ENCODE results near the gene NOSTRIN. TPM values are rescaled to one million over a fixed set of nuclear protein-coding genes. Genes with fewer than 3 reads are reported as not detected.

Gene NOSTRIN
- total and polyA plus RNA-seq, 2 of the 8 experiments (the other 6 are each of a cell fraction or from before 2014, with no cell fraction given) = not detected

GRCh38 chr2:168773128-168773527 lies 29.3 kb upstream of the NOSTRIN start:
- H2BK120ac ChIP-seq (replicated peaks; ENCODE audit: low read depth, low read length) = no peak overlapping the region
- no peaks in the 10 kb centered on the region for H4K20me1 ChIP-seq (replicated peaks in 1 of 2; ENCODE audit: control insufficient read depth in 1 of 2, insufficient read depth in 2 of 2, low read length in 2 of 2)
- H3K36me3 ChIP-seq (ENCODE audit: control insufficient read depth in 2 of 4, insufficient read depth in 4 of 4, low read length in 3 of 4) = peaks cover 0 to 6% (median 3%) of the 10 kb centered on the region in 4 experiments; a peak in 5 of 8 replicates
- H2BK5ac ChIP-seq (ENCODE audit: low read depth, low read length) = no peak overlapping the region
- no peak overlapping the region for H2AK5ac ChIP-seq (ENCODE audit: low read depth, low read length)
- no peaks in the 10 kb centered on the region for H3K27me3 ChIP-seq (replicated peaks in 1 of 4; ENCODE audit: control insufficient read depth in 3 of 4, extremely low read depth in 1 of 4, insufficient read depth in 3 of 4, low read length in 3 of 4)
- ChIA-PET CTCF (ENCODE audit: partially characterized antibody) (interaction anchor here (0.6 to 4.0 kb wide), 17 partner anchors 9 to 605 kb away, joined by 3 to 22 read pairs (median 6); no protein-coding TSS in a partner anchor), POLR2A (ENCODE audit: partially characterized antibody) (interaction anchor here (0.7 kb wide), 1 partner anchor 438 kb away, joined by 3 read pairs; no protein-coding TSS in a partner anchor)
- H3K23ac ChIP-seq (ENCODE audit: insufficient read length) = no peak overlapping the region
- no peak overlapping the region for H4K8ac ChIP-seq (ENCODE audit: extremely low read depth, insufficient read depth, low read length)
- H4K91ac ChIP-seq (replicated peaks; ENCODE audit: insufficient read length, low read length) = no peak overlapping the region
- H4K5ac ChIP-seq (ENCODE audit: insufficient read length, low read depth, low read length) = no peak overlapping the region
- H3K4me1 ChIP-seq (replicated peaks in 1 of 4; ENCODE audit: control insufficient read depth in 3 of 4, insufficient read depth in 4 of 4, low read length in 3 of 4) = no peaks in the 10 kb centered on the region
- no peak overlapping the region for H2BK20ac ChIP-seq (ENCODE audit: low read length)
- H3K23me2 ChIP-seq (ENCODE audit: low read depth, low read length) = no peaks in the 10 kb centered on the region
- H3K79me1 ChIP-seq (ENCODE audit: low read depth, low read length) = no peaks in the 10 kb centered on the region
- no peak overlapping the region for H3K4me3 ChIP-seq (ENCODE audit: extremely low read depth in 1 of 4, insufficient read depth in 2 of 4, low read depth in 3 of 4, low read length in 4 of 4)
- FAIRE-seq (no peak), DNase-seq (ENCODE audit: low read depth in 1 of 2, low spot score in 2 of 2) (no peak)
- H3K9me3 ChIP-seq (ENCODE audit: insufficient read depth in 2 of 2, low read depth in 1 of 2, low read length in 1 of 2) = peaks cover 0 to 4% of the 10 kb centered on the region in 2 experiments; a peak in 1 of 4 replicates
- no peak overlapping the region for H3K18ac ChIP-seq (ENCODE audit: extremely low read depth, low read length)
- H3K56ac ChIP-seq (replicated peaks; ENCODE audit: insufficient read length, low read depth, low read length) = no peak overlapping the region
- no peak overlapping the region for H3K9ac ChIP-seq (replicated peaks in 1 of 4; ENCODE audit: extremely low read depth in 1 of 4, low read depth in 3 of 4, low read length in 3 of 4)
- H3K4ac ChIP-seq (replicated peaks; ENCODE audit: insufficient read length, low read depth, low read length) = no peak overlapping the region
- H3K4me2 ChIP-seq (ENCODE audit: insufficient read depth in 1 of 2, low read depth in 2 of 2, low read length in 2 of 2) = no peak overlapping the region
- H3K27ac ChIP-seq (ENCODE audit: low read depth, low read length) = no peak overlapping the region
- H2BK12ac ChIP-seq (ENCODE audit: low read depth, low read length) = no peak overlapping the region
- WGBS, 2 experiments (ENCODE audit: extremely low coverage in 1 of 2, insufficient coverage in 1 of 2, insufficient read length in 1 of 2, insufficient replicate concordance in 2 of 2, low coverage in 1 of 2, low lambda C conversion rate in 2 of 2, missing lambda C conversion rate in 1 of 2) = 74% methylated on average over 2 of the region's 2 CpGs; no CpG with 5 or more reads in 1 of the 2 experiments
- no peak overlapping the region for H3K14ac ChIP-seq (ENCODE audit: insufficient read length)
- H2AFZ ChIP-seq (ENCODE audit: low read length) = no peak overlapping the region
- H3K79me2 ChIP-seq (ENCODE audit: control insufficient read depth in 1 of 2, insufficient read depth in 2 of 2, low read length in 2 of 2) = no peaks in the 10 kb centered on the region
- H2BK15ac ChIP-seq (ENCODE audit: low read length) = no peak overlapping the region
- TF ChIP-seq SAP30 (IDR thresholded peaks at IDR 0.05; ENCODE audit: insufficient read depth, insufficient replicate concordance, low read length) = no peak
- no peak for TF ChIP-seq KDM5A (IDR thresholded peaks at IDR 0.05; ENCODE audit: low read length)
- TF ChIP-seq TAF1 (IDR thresholded peaks at IDR 0.05; ENCODE audit: low read depth, low read length) = no peak
- no peak for TF ChIP-seq CREB1 (IDR thresholded peaks at IDR 0.05)
- no peak for TF ChIP-seq RXRA (IDR thresholded peaks at IDR 0.05; ENCODE audit: insufficient read depth, low read depth, low read length)
- no peak for TF ChIP-seq SIX5 (IDR thresholded peaks at IDR 0.05; ENCODE audit: low read depth, low read length)
- no peak for TF ChIP-seq SP4 (IDR thresholded peaks at IDR 0.05; ENCODE audit: low read length)
- TF ChIP-seq CBX5 (IDR thresholded peaks at IDR 0.05; ENCODE audit: low read depth, low read length) = no peak
- TF ChIP-seq RNF2 (IDR thresholded peaks at IDR 0.05; ENCODE audit: borderline replicate concordance, low read depth, low read length, missing control alignments, poor library complexity, severe bottlenecking) = no peak
- no peak for TF ChIP-seq MAX (IDR thresholded peaks at IDR 0.05)
- no peak for TF ChIP-seq TAF7 (optimal IDR thresholded peaks at IDR 0.05; ENCODE audit: borderline replicate concordance, low read depth, low read length)
- no peak for TF ChIP-seq SIRT6 (IDR thresholded peaks at IDR 0.05; ENCODE audit: low read length)

Data from H1 (cell line).